NCI-H446 (cell line): ENCODE results near the gene CNNM3.

Experiments used
- DNase-seq, 2 experiments: peaks; one replicate each; lab custom pipeline; 2025; lab: John Stamatoyannopoulos, UW

The CNNM3 gene

DNA sequence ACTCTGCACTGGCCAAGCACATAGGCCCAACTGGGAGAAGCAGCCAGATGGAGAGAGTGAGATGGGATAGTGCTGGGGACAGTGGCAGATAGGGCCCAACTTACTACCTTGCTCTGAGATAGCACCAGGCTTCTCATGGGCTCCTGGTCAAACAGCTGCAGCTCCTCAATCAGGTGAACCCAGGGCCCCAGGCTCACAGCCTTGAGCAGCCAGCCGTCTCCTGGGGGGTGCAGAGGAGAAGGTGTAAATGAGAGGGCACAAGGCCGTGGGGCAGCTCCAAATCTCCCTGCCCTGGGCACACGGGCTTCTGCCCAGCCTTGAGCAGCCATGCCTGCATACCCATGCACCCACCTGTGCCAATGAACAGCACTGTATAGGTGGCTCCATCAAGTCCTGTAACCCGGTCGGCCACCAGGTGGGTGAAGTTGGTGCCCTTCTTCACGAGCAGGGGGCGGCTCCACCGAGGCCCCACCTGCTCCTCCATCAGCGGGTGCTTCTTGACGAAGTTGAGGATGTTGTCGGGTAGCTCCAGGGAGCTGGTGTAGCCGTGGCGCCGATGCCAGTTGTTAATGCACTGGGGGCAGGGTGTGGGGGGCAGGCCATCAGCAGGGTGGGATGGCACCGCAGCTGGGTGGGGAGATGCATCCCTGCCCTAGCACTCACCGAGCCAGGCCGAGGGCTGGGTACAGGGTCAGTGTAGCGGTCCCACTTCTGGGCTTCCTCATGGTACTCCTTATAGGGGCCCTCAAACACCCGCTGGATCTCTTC, 47.7 kb downstream of the CNNM3 start:
- DNase-seq: no peak

DNA sequence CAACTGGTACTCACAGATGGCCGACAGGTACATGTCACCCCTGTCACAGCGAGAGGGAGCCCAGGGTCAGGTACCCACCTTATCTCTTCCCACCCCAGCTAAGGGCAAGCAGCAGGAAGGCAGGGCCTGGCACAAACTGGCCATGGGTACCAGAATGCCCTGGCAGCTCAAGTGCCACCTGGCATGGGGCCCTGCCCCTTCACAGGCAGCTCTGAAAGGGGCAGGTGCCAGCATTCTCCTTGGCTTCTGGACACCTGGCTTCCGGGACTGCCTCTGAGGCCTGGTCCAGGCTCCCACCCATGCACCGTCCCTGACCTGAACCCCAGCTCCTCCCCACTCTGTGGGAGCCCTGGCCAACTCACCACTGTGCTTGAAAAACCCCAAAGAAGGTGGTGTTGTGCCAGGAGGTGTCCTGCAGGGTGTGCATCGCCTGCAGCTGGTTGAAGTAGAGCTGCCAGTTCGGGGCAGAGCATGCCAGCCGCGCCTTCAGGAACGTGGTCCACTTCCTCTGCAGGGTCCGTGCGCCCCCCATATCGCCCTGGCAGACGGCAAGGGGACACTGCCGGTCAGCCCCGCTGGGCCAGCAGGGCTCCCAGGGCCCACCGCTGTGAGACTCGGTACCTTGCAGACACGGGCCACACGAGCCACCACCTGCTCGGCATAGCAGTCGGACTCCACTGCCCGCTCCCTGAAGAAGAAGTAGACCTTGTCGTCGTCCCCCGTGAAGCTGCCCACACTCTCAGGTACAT, 48.4 kb downstream of the CNNM3 start:
- DNase-seq: no peak

DNA sequence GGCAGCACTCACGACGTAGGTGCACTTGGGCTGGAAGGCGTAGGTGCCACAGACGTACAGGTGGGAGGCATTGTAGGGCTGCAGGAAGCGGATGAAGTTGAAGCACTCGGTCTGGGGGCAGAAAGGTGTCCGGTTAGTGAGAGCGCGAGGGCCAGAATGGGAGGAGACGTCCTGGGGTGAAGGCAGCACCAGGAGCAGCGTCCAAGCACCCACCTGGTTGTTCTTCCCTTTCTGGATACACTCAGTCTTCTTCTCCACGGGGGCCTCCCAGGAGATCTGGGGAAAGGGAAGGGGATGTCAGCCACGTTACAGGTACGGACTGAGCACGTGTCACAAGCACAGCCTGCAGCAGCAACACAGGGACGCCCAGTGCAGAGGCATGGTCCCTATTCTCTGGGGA, 49.6 kb downstream of the CNNM3 start:
- no peak for DNase-seq

DNA sequence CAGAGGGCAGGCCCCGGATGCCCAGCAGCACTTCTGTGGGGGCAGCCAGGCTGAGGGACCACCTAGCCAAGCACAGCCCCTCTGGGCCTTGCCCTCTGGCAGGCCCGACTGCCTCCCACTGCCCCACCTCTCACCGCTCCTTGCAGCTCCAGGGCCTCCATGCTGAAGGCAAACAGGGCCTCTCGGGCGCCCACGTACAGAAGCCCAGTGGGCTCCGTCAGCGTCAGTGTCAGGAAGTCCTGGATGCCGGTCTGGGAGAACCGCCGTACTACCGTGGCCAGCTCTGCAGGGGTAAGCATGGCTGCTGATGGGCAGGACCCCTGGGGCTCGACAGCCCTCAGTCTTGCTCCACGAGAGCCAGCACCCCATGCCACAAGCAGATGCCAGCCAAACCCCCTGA, 50.1 kb downstream of the CNNM3 start:
- DNase-seq: no peak

DNA sequence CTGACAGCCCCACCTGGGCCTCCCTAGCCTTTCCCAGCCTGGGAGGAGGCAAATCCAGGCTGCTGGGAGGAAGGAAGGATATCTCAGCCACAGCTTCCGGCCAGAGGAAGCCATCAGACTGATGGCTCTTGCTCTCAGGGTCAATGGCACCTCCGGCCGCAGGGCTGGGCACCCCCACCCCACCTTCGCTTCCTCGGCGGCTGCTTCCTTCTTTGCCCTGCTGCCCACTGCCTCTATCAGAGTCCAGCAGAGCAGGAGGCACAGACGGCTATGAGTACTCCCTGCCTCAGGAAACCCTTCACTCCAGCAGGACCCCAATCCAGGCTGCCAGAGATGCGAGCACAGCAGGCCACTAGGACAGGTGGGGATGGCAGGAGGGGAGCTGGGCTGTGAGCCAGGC, 50.5 kb downstream of the CNNM3 start:
- no peak for DNase-seq

DNA sequence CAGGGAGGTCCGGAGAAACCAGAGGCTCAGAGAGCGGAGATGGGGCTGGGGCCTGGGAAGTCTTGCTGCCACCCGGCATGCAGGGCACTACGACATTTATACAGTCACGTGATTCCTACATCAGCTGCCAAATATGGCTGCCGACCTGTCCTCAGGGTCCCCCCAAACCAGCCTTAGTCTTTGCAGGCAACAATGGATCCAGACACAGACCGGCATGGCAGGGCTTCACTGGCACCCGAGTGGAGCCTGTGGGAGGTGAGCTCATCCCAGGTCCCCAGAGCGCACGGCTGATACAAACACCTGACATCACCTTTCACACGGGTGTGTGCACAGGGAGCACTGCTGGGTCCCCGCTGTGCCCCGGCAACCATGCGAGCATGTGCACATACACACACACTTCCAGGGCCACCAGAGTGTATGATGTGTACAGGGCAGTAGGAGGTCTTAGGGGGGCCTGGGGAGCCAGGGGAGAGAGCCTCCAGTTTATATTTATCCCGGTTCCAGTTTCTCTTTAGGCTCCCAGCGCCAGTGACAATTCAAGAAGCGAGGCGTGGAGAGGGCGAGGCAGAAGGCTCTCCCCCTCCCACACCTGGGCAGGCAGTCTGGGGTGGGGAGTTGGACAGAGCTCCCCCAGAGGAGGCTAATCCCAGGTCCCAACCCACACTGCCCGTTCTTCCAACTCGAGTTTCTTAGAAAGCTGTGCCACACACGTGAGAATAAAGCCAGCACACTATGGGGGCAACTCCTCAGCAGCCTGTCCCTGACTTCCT, 51.1 kb downstream of the CNNM3 start:
- no peak for DNase-seq

DNA sequence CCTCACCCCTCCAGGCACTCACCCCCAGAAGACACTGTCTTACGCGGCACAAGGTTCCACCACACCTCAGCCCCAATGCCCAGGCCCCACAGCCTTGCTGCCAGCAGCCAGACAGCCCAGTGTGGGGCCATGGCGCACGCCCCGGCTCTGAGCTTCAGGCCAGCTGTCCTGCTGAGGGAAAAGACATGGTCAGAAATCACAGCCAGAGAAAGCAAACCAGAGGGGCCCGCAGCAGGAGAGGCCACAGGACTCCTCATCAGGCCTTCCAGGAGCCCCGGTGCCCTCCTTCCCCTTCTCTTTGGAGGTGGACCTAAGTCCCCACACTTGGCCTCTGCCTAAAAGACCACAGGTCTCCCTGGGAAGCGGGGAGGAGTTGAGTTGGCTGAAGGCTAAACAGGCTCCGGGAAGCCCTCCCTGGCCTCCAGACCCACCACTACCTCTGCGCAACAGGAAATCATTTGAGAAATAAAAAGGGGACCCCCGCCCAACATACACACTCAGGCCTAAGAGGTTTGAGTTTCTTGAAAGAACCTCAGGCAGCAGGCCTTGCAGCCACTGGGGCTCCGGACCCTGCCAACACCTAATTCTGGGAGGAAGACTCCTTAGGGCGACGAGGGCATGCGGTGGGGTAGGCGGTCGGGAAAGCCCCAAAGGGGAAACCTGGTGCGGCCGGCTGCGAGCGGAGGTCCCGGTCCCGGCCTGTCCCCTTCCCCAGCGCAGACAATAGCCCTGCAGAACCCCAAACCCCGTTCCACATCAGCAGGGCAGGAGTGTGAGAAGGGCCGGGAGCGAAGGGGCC, 51.9 kb downstream of the CNNM3 start:
- no peak for DNase-seq

DNA sequence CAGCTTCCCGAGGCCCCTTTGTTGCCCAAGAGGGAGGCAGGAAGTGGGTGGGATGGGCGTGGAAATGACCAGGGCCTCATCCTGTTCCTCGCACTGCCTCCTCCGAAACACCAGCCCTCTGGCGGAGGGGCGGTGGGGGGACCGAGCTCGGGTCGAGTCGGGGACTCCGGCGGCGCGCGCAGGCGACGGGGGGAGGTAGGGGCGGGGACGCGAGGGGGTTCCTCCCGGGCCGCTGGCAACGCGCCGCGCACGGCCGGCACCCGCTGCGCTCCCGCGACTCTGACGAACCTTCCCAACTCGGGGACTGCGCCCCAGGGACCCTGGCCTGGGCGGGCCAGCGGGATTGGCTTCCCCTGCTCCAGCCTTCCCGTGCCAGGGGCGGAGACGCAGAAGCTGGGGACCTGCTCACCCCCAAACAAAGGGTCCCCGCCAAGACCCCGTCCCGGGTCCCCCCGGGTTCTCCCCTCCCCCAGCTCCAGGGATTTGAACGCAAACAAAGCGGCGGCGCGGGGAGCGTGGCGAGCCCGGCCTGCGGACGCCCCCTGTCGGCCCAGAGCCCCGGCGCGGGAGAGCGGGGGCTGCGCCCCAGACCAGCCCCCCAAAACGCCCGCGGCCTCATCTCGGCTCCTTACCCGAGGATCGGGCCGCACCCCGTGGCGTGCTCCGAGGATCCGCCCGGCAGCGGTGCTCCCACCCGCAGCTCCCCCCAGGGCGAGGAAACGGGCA, 52.6 kb downstream of the CNNM3 start:
- peak; percentile 18 to 72 for DNase-seq

DNA sequence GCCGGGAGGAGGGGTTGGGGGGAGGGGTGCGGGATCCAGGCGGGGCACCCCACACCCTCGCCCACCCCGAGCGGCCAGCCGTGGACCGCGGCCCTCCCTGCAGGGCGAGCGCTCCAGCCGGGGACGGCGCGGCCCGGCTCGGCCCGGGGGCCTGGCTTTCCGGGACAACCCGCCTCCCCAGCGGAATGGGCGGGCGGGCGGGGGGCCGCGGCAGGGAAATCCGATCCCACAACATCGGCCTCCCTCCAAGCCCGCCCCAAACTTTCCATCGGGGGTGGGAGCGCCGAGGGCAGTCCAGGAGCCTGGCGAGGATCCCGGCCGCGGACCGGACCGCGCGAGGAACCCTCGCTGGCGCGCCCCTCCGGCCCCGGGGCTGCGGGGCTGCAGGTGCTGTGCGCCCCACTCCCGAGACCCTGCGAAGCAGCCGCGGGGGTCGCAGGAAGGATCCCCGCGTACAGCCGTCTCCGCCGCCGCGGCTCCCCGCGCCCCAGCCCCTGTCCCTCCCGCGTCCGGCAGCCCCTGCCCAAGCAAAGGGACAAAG, 53.3 kb downstream of the CNNM3 start:
- peak in 1 of 2 experiments; percentile 17 for DNase-seq

DNA sequence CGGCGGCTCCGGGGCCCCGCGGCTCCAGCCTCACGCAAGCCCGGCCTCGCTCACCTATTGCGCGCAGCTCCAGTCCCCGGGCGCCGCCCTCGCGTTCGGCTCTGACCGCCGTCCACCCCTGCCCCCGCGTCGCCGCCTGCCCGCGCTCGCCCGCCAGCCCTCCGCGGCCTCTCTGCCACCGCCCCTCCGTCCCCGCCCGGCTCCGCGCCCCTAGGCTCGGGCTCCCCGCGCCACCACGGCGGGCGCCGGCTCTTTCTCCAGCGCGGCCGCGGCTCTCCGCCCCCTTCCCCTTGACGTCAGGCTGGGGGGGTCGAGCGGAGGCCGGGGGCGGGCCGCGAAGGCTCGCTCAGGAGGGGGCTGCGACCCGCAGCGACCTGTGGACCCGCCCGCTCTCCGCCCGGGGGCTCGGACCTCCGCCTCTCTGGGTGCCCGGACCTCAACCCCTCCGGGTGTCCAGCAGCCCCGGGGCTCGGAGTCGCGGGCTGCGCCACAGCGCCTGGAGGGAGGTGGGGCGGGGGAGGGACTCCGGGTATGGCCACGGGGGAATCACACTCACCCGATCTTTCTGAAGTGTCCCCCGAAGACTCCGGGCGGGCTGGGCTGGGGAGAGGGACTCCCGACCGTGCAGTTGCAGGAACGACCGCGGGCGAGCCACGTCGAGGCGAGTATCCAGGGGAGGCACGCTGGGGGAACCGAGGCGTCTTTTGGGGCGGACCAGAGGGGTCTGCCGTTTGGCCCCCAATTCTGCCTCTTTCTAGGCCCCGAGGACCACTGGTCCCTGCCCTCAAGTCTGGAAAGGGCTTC, 54.0 kb downstream of the CNNM3 start, which contains the start of gene SEMA4C:
Gene SEMA4C (minus strand): TSS at position 259 of the 804 bp plus-strand sequence. CDS start 2,194 bp downstream, outside the sequence.
- DNase-seq: peak in 1 of 2 experiments; percentile 41

DNA sequence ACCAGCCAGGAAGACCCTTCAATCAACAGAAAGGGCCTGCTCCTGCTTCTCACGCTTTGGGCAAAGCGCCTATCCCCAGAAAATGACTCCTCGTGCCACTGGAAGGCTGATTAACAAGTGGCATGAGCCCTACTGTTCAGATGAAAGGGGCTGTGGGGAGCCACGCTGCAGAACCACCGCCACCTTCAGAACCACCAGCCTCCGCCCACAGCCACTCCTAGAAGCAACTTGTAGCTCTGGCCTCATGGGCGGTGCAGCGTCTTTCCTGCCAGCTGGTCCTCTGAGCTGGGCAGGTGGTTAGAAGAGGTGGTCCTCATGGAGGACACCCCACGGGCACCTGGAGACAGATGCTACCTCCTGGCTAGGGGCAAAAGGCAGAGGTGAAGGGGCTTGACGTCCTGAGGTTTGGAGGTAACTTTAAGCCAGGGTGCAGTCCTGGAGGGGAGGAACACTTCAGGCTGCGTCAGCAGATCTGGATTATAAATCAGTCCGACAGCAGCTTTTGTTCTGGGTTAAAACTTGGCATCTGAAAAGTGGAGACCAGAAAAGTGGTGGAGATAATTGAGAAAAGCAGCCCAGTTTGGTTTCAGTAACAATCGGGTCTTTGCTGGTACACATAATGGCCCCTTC, 54.7 kb downstream of the CNNM3 start:
- DNase-seq: no peak

DNA sequence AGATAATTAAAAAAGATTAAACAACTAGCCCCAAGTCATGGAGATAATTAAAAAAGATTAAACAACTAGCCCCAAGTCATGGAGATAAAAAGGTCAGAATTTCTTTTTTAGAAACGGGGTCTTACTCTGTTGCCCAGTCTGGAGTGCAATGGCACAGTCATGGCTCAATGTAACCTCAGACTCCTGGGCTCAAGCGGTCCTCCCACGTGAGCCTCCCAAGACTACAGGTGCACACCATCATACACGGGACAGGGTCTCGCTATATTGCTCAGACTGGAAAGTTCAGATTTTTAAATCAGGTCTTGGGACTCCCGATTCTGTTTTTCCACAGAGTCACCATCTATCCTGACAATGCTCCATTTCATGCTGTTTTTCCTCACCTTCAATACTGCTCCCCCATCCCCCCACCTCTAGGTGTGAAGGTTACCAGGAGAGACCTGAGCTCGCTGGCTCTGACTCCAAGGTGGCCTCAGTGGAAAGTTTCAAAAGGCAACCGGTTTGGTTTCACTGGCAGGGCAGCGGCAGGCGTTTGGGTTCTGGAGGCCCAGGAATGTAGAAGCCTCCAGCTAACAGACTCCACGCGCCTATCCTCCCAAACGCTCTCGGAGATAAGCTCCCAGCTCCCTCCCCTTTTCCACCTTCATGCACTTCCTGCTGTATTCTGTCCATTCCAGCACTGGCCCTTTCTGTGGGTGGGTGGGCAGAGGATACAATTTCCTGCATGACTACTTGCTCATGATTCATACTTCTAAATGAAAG, 56.7 kb downstream of the CNNM3 start:
- DNase-seq: no peak

DNA sequence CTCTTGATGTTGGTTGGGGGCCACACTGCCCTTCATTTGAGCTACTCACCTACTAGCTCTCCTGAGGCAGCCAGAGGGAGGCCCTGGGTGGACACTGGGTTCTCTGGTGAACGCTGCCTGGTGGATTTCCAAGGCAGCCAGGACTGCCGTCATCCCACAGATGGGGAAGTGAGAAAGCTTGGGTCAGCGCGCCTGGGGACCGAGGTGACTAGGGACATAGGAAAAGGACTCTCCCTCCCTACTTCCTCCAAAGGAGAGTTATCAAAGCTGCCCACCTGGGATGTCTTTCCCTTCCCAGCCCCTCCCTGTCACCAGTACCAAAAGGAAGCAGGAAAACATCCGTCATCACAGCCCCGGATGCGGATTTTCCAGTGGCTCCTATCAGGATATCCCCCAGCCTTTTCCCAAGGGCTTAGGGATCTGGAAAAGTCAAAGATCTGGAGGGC, 57.6 kb downstream of the CNNM3 start:
- no peak for DNase-seq

DNA sequence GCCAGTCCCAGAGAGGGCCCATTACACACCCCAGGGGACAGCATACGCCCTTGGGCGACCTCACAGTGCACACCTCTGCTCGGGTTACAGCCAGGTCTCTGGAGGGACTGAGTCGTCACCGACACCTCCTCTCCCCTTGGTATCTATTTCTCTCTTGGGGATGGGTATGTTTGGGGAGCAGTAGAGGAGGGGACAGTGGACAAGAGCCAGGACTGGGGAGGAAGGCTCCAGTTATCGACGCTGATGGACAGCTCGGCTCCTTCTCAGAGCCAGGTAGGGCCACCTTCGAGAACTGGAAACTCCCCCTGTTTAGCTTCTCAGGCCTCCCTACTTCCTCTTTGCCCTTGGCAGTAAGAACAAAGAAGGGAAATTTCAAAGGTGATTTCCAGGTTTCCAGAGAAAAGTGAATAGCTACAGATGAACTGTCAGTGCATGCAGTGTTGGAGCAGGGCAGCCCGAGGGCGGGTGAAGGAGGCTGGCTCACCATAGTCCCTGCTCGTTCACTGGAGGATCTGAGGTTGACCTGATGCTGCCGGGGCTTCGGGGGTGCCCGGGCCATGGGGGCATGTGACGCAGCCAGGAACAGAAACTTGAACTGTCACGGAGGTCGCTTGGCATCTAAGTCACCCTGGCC, 58.2 kb downstream of the CNNM3 start:
- DNase-seq: no peak

DNA sequence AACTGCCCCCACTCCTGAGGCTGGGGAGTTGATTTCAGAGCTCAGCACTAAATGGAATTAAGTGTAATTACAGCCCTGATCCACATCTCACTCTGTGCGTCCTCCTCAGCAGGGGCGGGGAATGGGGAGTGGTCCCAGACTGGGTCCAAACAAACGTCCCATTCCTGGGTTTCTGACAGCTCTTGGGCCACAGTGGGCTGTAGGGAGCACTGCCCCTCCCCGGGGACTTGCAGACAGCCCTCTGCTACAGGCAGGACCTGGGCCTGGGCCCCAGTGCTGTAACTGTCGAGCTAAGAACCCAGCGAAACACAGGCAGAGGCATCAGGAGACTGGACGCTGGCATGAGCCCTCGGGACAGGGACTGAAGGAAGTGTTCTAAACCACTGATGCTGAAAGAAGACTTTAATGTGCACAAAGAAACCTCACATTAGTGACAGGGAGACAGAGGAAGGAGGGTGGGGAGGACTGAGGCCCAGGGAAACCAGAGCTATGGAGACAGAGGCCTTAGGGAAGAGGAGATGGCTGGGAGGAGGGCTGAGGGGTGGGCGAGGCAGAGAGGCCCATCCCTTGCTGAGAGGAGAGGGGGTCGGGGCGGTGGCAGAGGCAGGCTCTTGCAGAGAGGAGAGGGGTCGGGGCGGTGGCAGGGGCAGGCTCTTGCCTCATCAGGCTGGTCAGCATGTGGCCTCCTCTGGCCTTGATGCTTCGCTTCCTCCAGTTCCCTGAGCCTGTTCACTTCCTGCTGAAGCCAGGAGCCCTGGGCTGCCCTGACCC, 59.6 kb downstream of the CNNM3 start:
- DNase-seq: no peak

DNA sequence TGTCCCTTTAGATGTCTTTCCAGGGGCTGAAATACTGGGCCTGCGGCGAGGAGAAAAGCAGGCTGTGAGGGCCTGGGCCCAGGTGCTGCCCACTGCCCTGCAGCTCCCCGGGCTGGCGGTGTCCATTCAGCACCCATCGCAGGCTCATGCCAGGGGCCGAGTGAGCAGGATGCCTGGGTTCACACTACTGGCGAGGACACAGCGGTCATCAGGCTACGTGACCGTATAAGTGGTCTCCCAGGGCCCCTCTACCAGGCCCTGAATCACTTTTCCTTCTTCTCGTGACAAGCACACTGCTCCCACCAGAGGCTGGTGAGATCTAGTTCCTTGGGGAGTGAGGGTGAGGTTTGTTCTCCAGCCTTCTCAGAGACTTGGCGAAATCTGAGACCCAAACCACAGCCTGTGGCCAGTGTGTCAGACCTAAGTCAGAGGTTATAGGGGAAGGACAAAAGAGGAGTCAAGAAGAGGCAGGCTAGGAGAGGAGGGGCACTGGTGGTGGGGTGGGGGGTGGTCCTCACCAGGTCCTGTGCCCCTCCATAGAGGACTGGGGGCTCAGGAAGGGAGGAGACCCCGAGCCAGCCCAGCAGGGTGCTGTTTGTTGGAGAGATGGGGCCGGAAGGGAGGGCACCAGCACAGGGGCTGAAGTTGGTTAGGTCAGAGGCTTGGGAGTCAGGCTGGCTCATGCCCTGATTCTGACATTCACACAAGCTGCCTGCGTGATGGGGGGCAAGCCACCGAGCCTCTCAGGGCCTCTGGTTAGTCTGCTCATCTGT, 60.4 kb downstream of the CNNM3 start:
- no peak for DNase-seq

DNA sequence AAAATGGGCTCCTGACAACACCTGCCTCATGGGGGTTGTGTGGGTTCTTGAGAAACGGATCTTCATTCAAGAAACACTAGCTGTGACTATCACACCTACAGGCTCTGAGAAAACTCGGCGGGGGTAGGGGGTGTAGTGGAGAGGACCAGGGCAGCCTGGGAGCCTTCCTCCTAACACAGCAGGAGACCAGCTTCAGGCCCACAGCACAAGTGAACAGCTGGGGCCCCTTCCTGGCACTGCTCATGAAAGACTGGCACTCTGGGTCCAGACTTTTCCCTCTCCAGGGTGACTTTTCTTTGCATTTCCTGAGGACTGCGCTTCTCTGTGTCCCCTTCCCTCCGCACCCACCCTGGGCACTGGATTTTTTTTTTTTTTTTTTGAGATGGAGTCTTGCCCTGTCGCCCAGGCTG, 61.0 kb downstream of the CNNM3 start:
- DNase-seq: peak in 1 of 2 experiments; percentile 23
